HepG2 (cell line): Measurements from ENCODE around the gene OSBPL2. TPM values are rescaled to one million over a fixed set of nuclear protein-coding genes. Genes with fewer than 3 reads are reported as not detected.

Experiments used
- AGO2 ChIP-seq: fragments of 200-400 bp; formaldehyde crosslinking; optimal IDR thresholded peaks from 2 replicates; pipeline ENCODE3; 2017; ENCODE audit warnings: mild to moderate bottlenecking, low read depth, low read length, moderate library complexity
- BCL3 ChIP-seq: sonication (generic); formaldehyde crosslinking; IDR thresholded peaks from 2 replicates; pipeline ENCODE4 v1.5.1; 2020; ENCODE audit warnings: mild to moderate bottlenecking, missing genetic modification reagents, moderate library complexity
- CEBPG ChIP-seq: IDR thresholded peaks from 2 replicates; pipeline ENCODE4 v1.6.1; 2016
- EED ChIP-seq: sonication (generic); formaldehyde crosslinking; IDR thresholded peaks from 2 replicates; pipeline ENCODE4 v1.5.0; 2020; ENCODE audit warnings: mild to moderate bottlenecking, missing genetic modification reagents
- ELK4 ChIP-seq: sonication (generic); formaldehyde crosslinking; IDR thresholded peaks from 2 replicates; pipeline ENCODE4 v1.9.0; 2021; ENCODE audit warnings: missing genetic modification reagents, borderline replicate concordance
- ETV5 ChIP-seq: IDR thresholded peaks from 2 replicates; pipeline ENCODE4 v1.6.1; 2018; ENCODE audit warnings: missing biosample characterization, missing genetic modification reagents, inconsistent platforms, borderline replicate concordance
- HNRNPLL ChIP-seq: fragments of 200-400 bp; formaldehyde crosslinking; IDR thresholded peaks from 2 replicates; pipeline ENCODE4 v1.6.1; 2017; ENCODE audit warnings: mild to moderate bottlenecking, low read depth, low read length; ENCODE audit not compliant: poor library complexity, severe bottlenecking
- KDM2A ChIP-seq: sonication (generic); formaldehyde crosslinking; IDR thresholded peaks from 2 replicates; pipeline ENCODE4 v1.4.0; 2020; ENCODE audit warnings: low read depth, missing genetic modification reagents, borderline replicate concordance
- MXD1 ChIP-seq: sonication (generic); formaldehyde crosslinking; IDR thresholded peaks from 2 replicates; pipeline ENCODE4 v1.4.0; 2020; ENCODE audit warnings: mild to moderate bottlenecking, missing genetic modification reagents
- MYC ChIP-seq: sonication (generic); formaldehyde crosslinking; IDR thresholded peaks from 2 replicates; pipeline ENCODE4 v1.9.0; 2021; ENCODE audit warnings: missing genetic modification reagents, borderline replicate concordance
- RXRB ChIP-seq: IDR thresholded peaks from 2 replicates; pipeline ENCODE4 v1.6.1; 2016; ENCODE audit warnings: borderline replicate concordance, missing genetic modification reagents, missing compliant biosample characterization
- SMAD1 ChIP-seq: sonication (generic); formaldehyde crosslinking; IDR thresholded peaks from 2 replicates; pipeline ENCODE4 v1.4.0; 2020; ENCODE audit warnings: missing genetic modification reagents, low read depth, mild to moderate bottlenecking, borderline replicate concordance
- SOX13 ChIP-seq, 3 experiments: fragments of 450-650 bp in 1 of 3; sonication (generic) in 1 of 3; formaldehyde crosslinking in 1 of 3; IDR thresholded peaks in 2 of 3; conservative IDR thresholded peaks in 1 of 3; 2 replicates each; pipeline versions ENCODE4 v1.5.0 to v1.6.1; 2016 to 2020; ENCODE audit warnings: antibody characterized with exemption in 1 of 3, mild to moderate bottlenecking in 1 of 3, missing compliant biosample characterization in 1 of 3, missing genetic modification reagents in 1 of 3, moderate library complexity in 1 of 3
- SOX6 ChIP-seq, 2 experiments: fragments of 450-650 bp in 1 of 2; sonication (generic) in 1 of 2; formaldehyde crosslinking in 1 of 2; IDR thresholded peaks; 2 replicates each; pipeline versions ENCODE4 v1.4.0 to v1.6.1; 2017 to 2020; ENCODE audit warnings: antibody characterized with exemption in 1 of 2, mild to moderate bottlenecking in 1 of 2, missing genetic modification reagents in 1 of 2
- SPEN ChIP-seq: sonication (generic); formaldehyde crosslinking; IDR thresholded peaks from 2 replicates; pipeline ENCODE4 v1.5.1; 2020; ENCODE audit warnings: low read depth, mild to moderate bottlenecking, missing genetic modification reagents
- ZBTB4 ChIP-seq: sonication (generic); formaldehyde crosslinking; IDR thresholded peaks from 2 replicates; pipeline ENCODE4 v1.4.0; 2020; ENCODE audit warnings: missing genetic modification reagents, mild to moderate bottlenecking, borderline replicate concordance
- ZEB1 ChIP-seq: IDR thresholded peaks from 2 replicates; pipeline ENCODE4 v1.6.1; 2012; ENCODE audit warnings: mild to moderate bottlenecking, low read depth, inconsistent platforms; ENCODE audit not compliant: insufficient replicate concordance
- ZNF574 ChIP-seq: sonication (generic); formaldehyde crosslinking; IDR thresholded peaks from 2 replicates; pipeline ENCODE4 v1.4.0; 2020; ENCODE audit warnings: missing genetic modification reagents
- polyA plus RNA-seq, 8 experiments: library from polyadenylated mRNA; depleted of rRNA in 3 of 8; stranded (reverse) in 7 of 8; unstranded in 1 of 8; fragments of >200 nt; fragmentation: Illumina TruSeq in 4 of 8; extraction: Trizol in 4 of 8; gene quantifications; 2 replicates each; pipeline versions ENCODE4 v1.2.1 to v1.2.3, GENCODE V29; 2011 to 2016; ENCODE audit warnings: low read depth in 4 of 8, missing spikeins in 1 of 8, mixed read lengths in 1 of 8; ENCODE audit not compliant: insufficient read depth in 1 of 8
- total RNA-seq, 5 experiments: library from RNA; depleted of rRNA; stranded (reverse); fragments of >200 nt; fragmentation: Illumina TruSeq; extraction: Trizol; gene quantifications; 2 replicates each; pipeline ENCODE4 v1.2.3, GENCODE V29; 2016; ENCODE audit warnings: low read depth in 1 of 5

Gene OSBPL2
- total and polyA plus RNA-seq, 2 of the 13 experiments (the other 11 are each of a cell fraction or from before 2014, with no cell fraction given) = 18.5 to 37.4 TPM

- no peak for TF ChIP-seq HNRNPLL
- TF ChIP-seq ETV5 (CRISPR knock-in tag) = no peak
- TF ChIP-seq CEBPG (CRISPR knock-in tag) = no peak
- TF ChIP-seq SPEN (CRISPR knock-in tag) = peak; percentile 69; the same call in 1 of the 2 replicates
- TF ChIP-seq EED (CRISPR knock-in tag) = peak; percentile 79; the same call in 1 of the 2 replicates
- TF ChIP-seq ZNF574 (CRISPR knock-in tag) = 0 out of 2 replicates have a peak, but pooled peaks have one; percentile 27
- no peak for TF ChIP-seq ZEB1
- peak; percentile 38; the same call in 1 of the 2 replicates for TF ChIP-seq BCL3 (CRISPR knock-in tag)
- no peak for TF ChIP-seq RXRB (CRISPR knock-in tag)
- no peak for TF ChIP-seq AGO2
- no peak for TF ChIP-seq SMAD1 (CRISPR knock-in tag)
- TF ChIP-seq SOX13 (IDR thresholded peaks at IDR 0.05) = no peak
- TF ChIP-seq SOX13 (CRISPR knock-in tag; conservative IDR thresholded peaks at IDR 0.05 in 1 of 2, IDR thresholded peaks at IDR 0.05 in 1 of 2) = peak in 1 of 2 experiments; percentile 23; a peak in 1 of 4 replicates
- peak; percentile 45; the same call in 1 of the 2 replicates for TF ChIP-seq MXD1
- no peak for TF ChIP-seq ELK4 (CRISPR knock-in tag)
- 0 out of 2 replicates have a peak, but pooled peaks have one; percentile 7 for TF ChIP-seq KDM2A (CRISPR knock-in tag)
- peak; percentile 87; the same call in 1 of the 2 replicates for TF ChIP-seq ZBTB4 (CRISPR knock-in tag)
- TF ChIP-seq SOX6 (IDR thresholded peaks at IDR 0.05) = no peak
- 0 out of 2 replicates have a peak, but pooled peaks have one; percentile 2 for TF ChIP-seq SOX6 (CRISPR knock-in tag; IDR thresholded peaks at IDR 0.05)
- TF ChIP-seq MYC = peak; percentile 88
Measured at GRCh38 chr20:62305149-62305764, 66.9 kb downstream of the OSBPL2 start (continued).
